NB4 (cell line): ENCODE results near the gene SEC61G.

ENCODE experiments used
- CTCF ChIP-seq: IDR thresholded peaks from one replicate; pipeline ENCODE4 v1.5.1; 2012; ENCODE audit warnings: low read depth, low read length
- MAX ChIP-seq: IDR thresholded peaks from 2 replicates; pipeline ENCODE4 v1.6.1; 2011; ENCODE audit warnings: low read depth, low read length
- POLR2A ChIP-seq: IDR thresholded peaks from 2 replicates; pipeline ENCODE4 v1.6.1; 2011; ENCODE audit warnings: mild to moderate bottlenecking; ENCODE audit not compliant: insufficient read length; ENCODE audit errors: extremely low read depth

- TF ChIP-seq CTCF = no peak
- TF ChIP-seq POLR2A = no peak
- no peak for TF ChIP-seq MAX
Measured at GRCh38 chr7:54705436-54705835, 53.6 kb downstream of the SEC61G start.
